Chondrocyte (in vitro differentiated cells): ENCODE measurements around the gene CCDC24. TPM values are rescaled to one million over a fixed set of nuclear protein-coding genes. Genes with fewer than 3 reads are reported as not detected.

Source experiments
- DNase-seq: peaks from one replicate; pipeline ENCODE4 v3.0.0; 2021; ENCODE audit warnings: mixed read lengths, low spot score
- H3K27ac Mint-ChIP-seq: one replicate; pipeline ENCODE4 v1.8.0; 2021; ENCODE audit warnings: mild to moderate bottlenecking, moderate library complexity, mixed read lengths; ENCODE audit not compliant: unreplicated experiment
- H3K27me3 Mint-ChIP-seq: 2 replicates; pipeline ENCODE4 v1.8.0; 2021; ENCODE audit warnings: low read depth, mixed read lengths
- H3K36me3 Mint-ChIP-seq: 2 replicates; pipeline ENCODE4 v1.8.0; 2021; ENCODE audit warnings: low read depth, mixed read lengths
- H3K4me1 Mint-ChIP-seq: 2 replicates; pipeline ENCODE4 v1.8.0; 2021; ENCODE audit warnings: low read depth, mild to moderate bottlenecking, mixed read lengths
- H3K4me3 Mint-ChIP-seq: one replicate; pipeline ENCODE4 v1.8.0; 2021; ENCODE audit warnings: mild to moderate bottlenecking, moderate library complexity, mixed read lengths; ENCODE audit not compliant: unreplicated experiment
- H3K9me3 Mint-ChIP-seq: 2 replicates; pipeline ENCODE4 v1.8.0; 2021; ENCODE audit warnings: low read depth, mixed read lengths
- CTCF ChIP-seq: fragments of 200-600 bp; sonication (generic); IDR thresholded peaks from 2 replicates; pipeline ENCODE4 v1.5.0; 2021; ENCODE audit warnings: antibody characterized with exemption, mild to moderate bottlenecking, moderate library complexity
- total RNA-seq: library from RNA; stranded (reverse); gene quantifications from 3 replicates; pipeline ENCODE4 v1.2.1, GENCODE V29; 2021

Gene CCDC24
- total RNA-seq, 1 donor from 2014 or later, result 6.3 TPM

- DNase-seq, result no peak
- TF ChIP-seq CTCF, result no peak
- H3K27ac Mint-ChIP-seq, result no peak overlapping the region
These were observed 4.8 kb downstream of the CCDC24 start for GRCh38 chr1:43995984-43996732.

DNA sequence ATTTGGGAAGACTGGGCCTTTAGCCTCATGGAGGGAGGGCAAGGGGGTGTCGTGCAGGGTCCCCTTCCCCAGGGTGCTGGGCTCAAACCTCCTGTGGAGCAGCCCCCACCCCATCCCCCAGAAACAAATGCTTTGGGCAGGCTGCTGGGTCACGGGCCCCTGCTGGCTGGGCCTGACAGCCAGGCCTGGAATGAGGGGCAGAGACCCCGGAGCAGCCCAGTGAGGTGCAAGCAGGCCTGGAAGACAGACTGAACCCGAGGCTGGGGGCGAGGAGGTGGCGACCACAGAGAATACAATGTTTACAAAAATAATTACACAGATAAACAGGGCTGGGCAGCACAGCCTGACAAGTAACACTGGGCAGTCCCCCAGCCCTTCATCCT lies 5.3 kb downstream of the CCDC24 start:
- TF ChIP-seq CTCF, result no peak
- H3K4me3 Mint-ChIP-seq, result no peak overlapping the region
- H3K27me3 Mint-ChIP-seq, result no peaks in the 10 kb centered on the region
- no peak for DNase-seq
- no peaks in the 10 kb centered on the region for H3K9me3 Mint-ChIP-seq
- no peak overlapping the region for H3K27ac Mint-ChIP-seq
- peaks cover 7% of the 10 kb centered on the region for H3K36me3 Mint-ChIP-seq
- H3K4me1 Mint-ChIP-seq, result peaks cover 16% of the 10 kb centered on the region

More at GRCh38 chr1:43995984-43996732, 4.8 kb downstream of the CCDC24 start:
- no peak overlapping the region for H3K4me3 Mint-ChIP-seq
- H3K4me1 Mint-ChIP-seq, result peaks cover 16% of the 10 kb centered on the region
- H3K27me3 Mint-ChIP-seq, result no peaks in the 10 kb centered on the region
- no peaks in the 10 kb centered on the region for H3K9me3 Mint-ChIP-seq
- peaks cover 5% of the 10 kb centered on the region for H3K36me3 Mint-ChIP-seq

DNA sequence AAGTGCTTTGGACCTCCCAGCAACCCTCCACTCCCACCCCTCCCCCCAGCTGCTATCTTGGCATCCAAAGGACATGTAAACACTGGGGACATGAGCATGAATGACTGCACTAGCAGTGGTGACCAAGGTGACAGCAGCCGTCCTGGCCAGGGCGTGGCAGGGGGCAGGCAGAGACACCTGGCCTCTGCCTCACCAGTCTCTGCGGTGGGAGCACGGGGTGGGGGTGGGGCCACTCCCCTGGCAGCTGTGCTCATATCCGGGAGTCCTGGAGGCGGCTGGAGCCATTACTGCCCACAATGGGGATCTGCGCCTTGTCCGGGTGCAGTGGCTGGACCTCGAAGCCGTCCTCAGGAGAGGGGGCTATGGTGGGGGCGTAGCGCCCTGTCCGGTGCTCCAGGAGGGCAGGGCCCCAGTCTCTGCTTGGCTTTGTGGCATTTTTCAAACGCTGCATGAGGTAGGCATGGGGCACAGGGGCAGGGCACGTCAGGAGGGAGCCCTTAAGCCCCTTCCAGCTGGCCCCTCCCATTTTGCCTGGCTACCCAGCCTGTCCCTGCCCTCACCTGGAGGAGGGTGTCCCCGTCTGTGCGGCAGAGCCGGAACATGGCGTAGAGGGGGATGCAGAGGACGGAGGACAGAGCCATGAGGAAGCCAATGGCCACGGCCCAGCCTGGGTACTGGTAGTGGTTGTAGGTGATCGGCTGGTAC lies 6.0 kb downstream of the CCDC24 start:
- no peak for DNase-seq
- Mint-ChIP-seq H3K36me3 (peaks cover 7% of the 10 kb centered on the region), H3K27ac (no peak overlapping the region), H3K4me1 (peaks cover 10% of the 10 kb centered on the region), H3K27me3 (no peaks in the 10 kb centered on the region), H3K9me3 (no peaks in the 10 kb centered on the region), H3K4me3 (no peak overlapping the region)
- TF ChIP-seq CTCF, result no peak

DNA sequence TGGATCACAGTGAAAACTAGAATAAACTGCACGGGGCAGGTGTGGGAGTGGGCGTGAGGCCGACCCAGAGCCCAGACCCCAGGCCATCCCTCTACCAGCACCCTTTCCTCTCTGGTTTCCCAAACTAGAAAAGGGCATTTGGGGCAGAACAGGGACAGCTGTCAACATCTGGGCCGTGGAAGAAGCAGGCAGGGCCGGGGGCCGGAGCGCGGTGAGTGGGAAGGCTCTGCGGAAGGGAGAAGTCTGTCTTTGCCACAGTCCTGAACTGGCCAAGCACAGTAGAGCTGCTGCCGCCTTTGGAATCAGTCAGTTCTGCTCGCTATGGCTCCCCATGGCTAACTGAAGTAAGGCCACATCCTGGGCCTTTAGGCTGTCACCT lies 6.6 kb downstream of the CCDC24 start:
- H3K27me3 Mint-ChIP-seq, result no peaks in the 10 kb centered on the region
- H3K9me3 Mint-ChIP-seq, result no peaks in the 10 kb centered on the region
- TF ChIP-seq CTCF, result no peak
- no peak overlapping the region for H3K27ac Mint-ChIP-seq
- DNase-seq, result no peak
- no peak overlapping the region for H3K4me3 Mint-ChIP-seq
- H3K36me3 Mint-ChIP-seq, result peaks cover 7% of the 10 kb centered on the region
- peaks cover 6% of the 10 kb centered on the region for H3K4me1 Mint-ChIP-seq

GRCh38 chr1:43999455-43999854 lies 8.1 kb downstream of the CCDC24 start:
- Mint-ChIP-seq H3K9me3 (no peaks in the 10 kb centered on the region), H3K4me3 (no peak overlapping the region), H3K27ac (no peak overlapping the region), H3K27me3 (no peaks in the 10 kb centered on the region), H3K36me3 (peaks cover 7% of the 10 kb centered on the region), H3K4me1 (peaks cover 6% of the 10 kb centered on the region)
- no peak for TF ChIP-seq CTCF
- DNase-seq, result no peak
